Nephron progenitor cell (in vitro differentiated cells): ENCODE measurements around the gene CAMTA1.

Experiments used
- DNase-seq: peaks from one replicate; pipeline ENCODE4 v3.0.0; 2021
- H3K27ac Mint-ChIP-seq: 2 replicates; pipeline ENCODE4 v1.8.0; 2021; ENCODE audit warnings: mild to moderate bottlenecking, moderate library complexity, mixed read lengths
- H3K27me3 Mint-ChIP-seq: 2 replicates; pipeline ENCODE4 v1.8.0; 2021; ENCODE audit warnings: mild to moderate bottlenecking, low read depth, mixed read lengths; ENCODE audit not compliant: poor library complexity
- H3K36me3 Mint-ChIP-seq: 2 replicates; pipeline ENCODE4 v1.8.0; 2021; ENCODE audit warnings: low read depth, mixed read lengths
- H3K4me1 Mint-ChIP-seq: 2 replicates; pipeline ENCODE4 v1.8.0; 2021; ENCODE audit warnings: mixed read lengths
- H3K4me3 Mint-ChIP-seq: 2 replicates; pipeline ENCODE4 v1.8.0; 2021; ENCODE audit warnings: mild to moderate bottlenecking, moderate library complexity, mixed read lengths
- H3K9me3 Mint-ChIP-seq: 2 replicates; pipeline ENCODE4 v1.8.0; 2021; ENCODE audit warnings: mild to moderate bottlenecking, moderate library complexity, mixed read lengths
- CTCF ChIP-seq: fragments of 200-600 bp; sonication (generic); IDR thresholded peaks from 2 replicates; pipeline ENCODE4 v1.5.0; 2021; ENCODE audit warnings: antibody characterized with exemption

CAMTA1 gene

GRCh38 chr1:7319196-7319595 is 533.9 kb downstream of the CAMTA1 start:
- Mint-ChIP-seq H3K27ac (no peak overlapping the region), H3K27me3 (peaks cover 7% of the 10 kb centered on the region), H3K4me3 (no peak overlapping the region), H3K9me3 (no peaks in the 10 kb centered on the region), H3K4me1 (peaks cover 4% of the 10 kb centered on the region), H3K36me3 (no peaks in the 10 kb centered on the region)
- TF ChIP-seq CTCF, result no peak
- no peak for DNase-seq

GRCh38 chr1:7320661-7321060 is 535.4 kb downstream of the CAMTA1 start:
- Mint-ChIP-seq H3K4me3 (no peak overlapping the region), H3K27ac (no peak overlapping the region), H3K27me3 (peaks cover 3% of the 10 kb centered on the region), H3K36me3 (no peaks in the 10 kb centered on the region), H3K4me1 (peaks cover 4% of the 10 kb centered on the region), H3K9me3 (peaks cover 4% of the 10 kb centered on the region)
- no peak for DNase-seq
- no peak for TF ChIP-seq CTCF

- TF ChIP-seq CTCF, result no peak
- H3K4me3 Mint-ChIP-seq, result no peak overlapping the region
- peaks cover 6% of the 10 kb centered on the region for H3K27me3 Mint-ChIP-seq
- peaks cover 17% of the 10 kb centered on the region for H3K9me3 Mint-ChIP-seq
- H3K4me1 Mint-ChIP-seq, result peaks cover 4% of the 10 kb centered on the region
- H3K36me3 Mint-ChIP-seq, result peaks cover 6% of the 10 kb centered on the region
- H3K27ac Mint-ChIP-seq, result no peak overlapping the region
- no peak for DNase-seq
Observed at GRCh38 chr1:7322283-7322785, 537.1 kb downstream of the CAMTA1 start.

GRCh38 chr1:7322912-7323311 is 537.7 kb downstream of the CAMTA1 start:
- Mint-ChIP-seq H3K4me1 (peaks cover 1% of the 10 kb centered on the region), H3K27ac (no peak overlapping the region)

GRCh38 chr1:7325254-7325653 is 540.0 kb downstream of the CAMTA1 start:
- Mint-ChIP-seq H3K36me3 (peaks cover 13% of the 10 kb centered on the region), H3K9me3 (peaks cover 35% of the 10 kb centered on the region)
- DNase-seq, result no peak

More at GRCh38 chr1:7322912-7323311, 537.7 kb downstream of the CAMTA1 start:
- Mint-ChIP-seq H3K4me3 (no peak overlapping the region), H3K27me3 (peaks cover 6% of the 10 kb centered on the region), H3K36me3 (peaks cover 6% of the 10 kb centered on the region), H3K9me3 (peaks cover 23% of the 10 kb centered on the region)
- no peak for DNase-seq
- no peak for TF ChIP-seq CTCF

More at GRCh38 chr1:7325254-7325653, 540.0 kb downstream of the CAMTA1 start:
- Mint-ChIP-seq H3K27ac (no peak overlapping the region), H3K4me1 (no peaks in the 10 kb centered on the region), H3K4me3 (no peak overlapping the region), H3K27me3 (peaks cover 6% of the 10 kb centered on the region)
- TF ChIP-seq CTCF, result no peak
